WTC11 (cell line): ENCODE results near the gene AOAH. TPM values are rescaled to one million over a fixed set of nuclear protein-coding genes. Genes with fewer than 3 reads are reported as not detected.

Experiments used
- ATAC-seq: fragments of 200-7000 bp; cut with Tn5 transposase; 2 replicates; pipeline ENCODE4 v1.10.0; 2021; ENCODE audit warnings: mild to moderate bottlenecking, moderate library complexity
- CTCF ChIA-PET: fragments of 300-600 bp; sonication (Branson Sonifier 250); formaldehyde crosslinking; loops from one replicate; lab custom pipeline; 2021; ENCODE audit warnings: antibody characterized with exemption; lab: Charles Lee
- POLR2A ChIA-PET: fragments of 350-600 bp; sonication (Branson Sonifier 250); formaldehyde crosslinking; loops from one replicate; lab custom pipeline; 2021; ENCODE audit warnings: antibody characterized with exemption; lab: Charles Lee
- DNase-seq: peaks from one replicate; pipeline ENCODE4 v3.0.0; 2021; ENCODE audit warnings: low spot score
- H3K27ac Mint-ChIP-seq: 2 replicates; pipeline ENCODE4 v1.8.0; 2021; ENCODE audit warnings: mixed read lengths
- H3K27me3 Mint-ChIP-seq: 2 replicates; pipeline ENCODE4 v1.8.0; 2021; ENCODE audit warnings: low read depth, mild to moderate bottlenecking, moderate library complexity, mixed read lengths
- H3K36me3 Mint-ChIP-seq: 2 replicates; pipeline ENCODE4 v1.8.0; 2021; ENCODE audit warnings: mixed read lengths
- H3K4me1 Mint-ChIP-seq: 2 replicates; pipeline ENCODE4 v1.8.0; 2022; ENCODE audit warnings: mixed read lengths
- H3K4me3 Mint-ChIP-seq: 2 replicates; pipeline ENCODE4 v1.8.0; 2021; ENCODE audit warnings: mild to moderate bottlenecking, moderate library complexity, mixed read lengths
- H3K9me3 Mint-ChIP-seq: 2 replicates; pipeline ENCODE4 v1.8.0; 2021; ENCODE audit warnings: mixed read lengths
- CBFB ChIP-seq: sonication (generic); formaldehyde crosslinking; IDR thresholded peaks from 2 replicates; pipeline ENCODE4 v1.8.1; 2022; ENCODE audit warnings: mild to moderate bottlenecking, low read depth, missing genetic modification reagents
- ESRRA ChIP-seq: sonication (generic); formaldehyde crosslinking; IDR thresholded peaks from 2 replicates; pipeline ENCODE4 v1.8.1; 2022; ENCODE audit warnings: mild to moderate bottlenecking, missing genetic modification reagents, borderline replicate concordance
- GTF2I ChIP-seq: fragments of 250-450 bp; sonication (Bioruptor Pico); conservative IDR thresholded peaks from 2 replicates; pipeline ENCODE4 v1.4.0; 2021; ENCODE audit warnings: mild to moderate bottlenecking
- NFE2L1 ChIP-seq: sonication (generic); formaldehyde crosslinking; IDR thresholded peaks from 2 replicates; pipeline ENCODE4 v1.8.1; 2023; ENCODE audit warnings: missing genetic modification reagents
- OVOL2 ChIP-seq: fragments of 250-450 bp; sonication (Bioruptor Pico); IDR thresholded peaks from 2 replicates; pipeline ENCODE4 v1.9.0; 2021; ENCODE audit warnings: mild to moderate bottlenecking, borderline replicate concordance
- PRRX2 ChIP-seq: fragments of 250-450 bp; sonication (Bioruptor Pico); IDR thresholded peaks from 2 replicates; pipeline ENCODE4 v1.8.0; 2021; ENCODE audit warnings: mild to moderate bottlenecking
- SOX15 ChIP-seq: fragments of 250-450 bp; sonication (Bioruptor Pico); IDR thresholded peaks from 2 replicates; pipeline ENCODE4 v1.9.0; 2021; ENCODE audit warnings: mild to moderate bottlenecking
- ZNF281 ChIP-seq: sonication (generic); formaldehyde crosslinking; IDR thresholded peaks from 2 replicates; pipeline ENCODE4 v1.8.0; 2023; ENCODE audit warnings: mild to moderate bottlenecking, missing genetic modification reagents
- ZNF317 ChIP-seq: sonication (generic); formaldehyde crosslinking; IDR thresholded peaks from 2 replicates; pipeline ENCODE4 v1.8.1; 2023; ENCODE audit warnings: low read depth, mild to moderate bottlenecking, moderate library complexity, missing genetic modification reagents, borderline replicate concordance
- ZNF532 ChIP-seq: fragments of 250-450 bp; sonication (Bioruptor Pico); IDR thresholded peaks from 2 replicates; pipeline ENCODE4 v1.9.0; 2021; ENCODE audit warnings: mild to moderate bottlenecking, borderline replicate concordance
- total RNA-seq: library from RNA; stranded (reverse); gene quantifications from 3 replicates; pipeline ENCODE4 v1.2.3, GENCODE V29; 2021
- TF ChIP-seq, protein P1 (sequence below): sonication (generic); formaldehyde crosslinking; IDR thresholded peaks from 2 replicates; pipeline ENCODE4 v1.8.1; 2023; ENCODE audit warnings: mild to moderate bottlenecking, missing genetic modification reagents
- TF ChIP-seq, protein P2 (sequence below): fragments of 250-450 bp; sonication (Bioruptor Pico); IDR thresholded peaks from 2 replicates; pipeline ENCODE4 v1.9.0; 2021; ENCODE audit warnings: moderate library complexity, mild to moderate bottlenecking, inconsistent platforms, borderline replicate concordance
- TF ChIP-seq, protein P3 (sequence below): sonication (generic); formaldehyde crosslinking; IDR thresholded peaks from 2 replicates; pipeline ENCODE4 v1.8.1; 2022; ENCODE audit warnings: mild to moderate bottlenecking, missing genetic modification reagents, moderate library complexity, borderline replicate concordance
- TF ChIP-seq, protein P4 (sequence below): sonication (generic); formaldehyde crosslinking; IDR thresholded peaks from 2 replicates; pipeline ENCODE4 v1.8.1; 2023; ENCODE audit warnings: mild to moderate bottlenecking, missing genetic modification reagents, moderate library complexity

The AOAH gene
- total RNA-seq, 1 experiment from 2014 or later: 0.31 TPM

DNA sequence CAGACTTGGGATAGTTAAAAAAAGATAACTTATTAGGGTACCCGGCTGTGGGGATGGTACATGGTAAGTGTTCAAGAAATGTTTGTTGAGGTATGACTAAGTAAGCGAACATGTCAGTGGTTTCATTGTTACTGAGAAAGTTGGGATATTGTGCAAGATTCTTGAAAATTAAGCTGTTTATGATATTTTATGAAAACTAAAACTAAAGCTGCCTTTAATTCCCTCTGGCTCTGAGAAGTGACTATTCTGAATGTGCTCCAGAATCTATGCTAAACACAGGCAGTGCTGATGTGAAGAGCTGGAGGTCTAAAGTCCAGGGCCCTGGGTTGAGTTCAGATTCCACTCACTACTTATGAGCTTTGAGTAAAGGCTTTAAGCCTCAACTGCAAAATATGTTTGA, 72.9 kb downstream of the AOAH start (continued):
- TF ChIP-seq, protein P1, sequence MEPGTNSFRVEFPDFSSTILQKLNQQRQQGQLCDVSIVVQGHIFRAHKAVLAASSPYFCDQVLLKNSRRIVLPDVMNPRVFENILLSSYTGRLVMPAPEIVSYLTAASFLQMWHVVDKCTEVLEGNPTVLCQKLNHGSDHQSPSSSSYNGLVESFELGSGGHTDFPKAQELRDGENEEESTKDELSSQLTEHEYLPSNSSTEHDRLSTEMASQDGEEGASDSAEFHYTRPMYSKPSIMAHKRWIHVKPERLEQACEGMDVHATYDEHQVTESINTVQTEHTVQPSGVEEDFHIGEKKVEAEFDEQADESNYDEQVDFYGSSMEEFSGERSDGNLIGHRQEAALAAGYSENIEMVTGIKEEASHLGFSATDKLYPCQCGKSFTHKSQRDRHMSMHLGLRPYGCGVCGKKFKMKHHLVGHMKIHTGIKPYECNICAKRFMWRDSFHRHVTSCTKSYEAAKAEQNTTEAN: no peak
- TF ChIP-seq GTF2I (CRISPR knock-in tag) (no peak), CBFB (no peak), ESRRA (CRISPR knock-in tag) (no peak), ZNF317 (CRISPR knock-in tag) (no peak)
- TF ChIP-seq, protein P2, sequence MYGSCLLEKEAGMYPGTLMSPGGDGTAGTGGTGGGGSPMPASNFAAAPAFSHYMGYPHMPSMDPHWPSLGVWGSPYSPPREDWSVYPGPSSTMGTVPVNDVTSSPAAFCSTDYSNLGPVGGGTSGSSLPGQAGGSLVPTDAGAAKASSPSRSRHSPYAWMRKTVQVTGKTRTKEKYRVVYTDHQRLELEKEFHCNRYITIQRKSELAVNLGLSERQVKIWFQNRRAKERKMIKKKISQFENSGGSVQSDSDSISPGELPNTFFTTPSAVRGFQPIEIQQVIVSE: no peak
- TF ChIP-seq, protein P3, sequence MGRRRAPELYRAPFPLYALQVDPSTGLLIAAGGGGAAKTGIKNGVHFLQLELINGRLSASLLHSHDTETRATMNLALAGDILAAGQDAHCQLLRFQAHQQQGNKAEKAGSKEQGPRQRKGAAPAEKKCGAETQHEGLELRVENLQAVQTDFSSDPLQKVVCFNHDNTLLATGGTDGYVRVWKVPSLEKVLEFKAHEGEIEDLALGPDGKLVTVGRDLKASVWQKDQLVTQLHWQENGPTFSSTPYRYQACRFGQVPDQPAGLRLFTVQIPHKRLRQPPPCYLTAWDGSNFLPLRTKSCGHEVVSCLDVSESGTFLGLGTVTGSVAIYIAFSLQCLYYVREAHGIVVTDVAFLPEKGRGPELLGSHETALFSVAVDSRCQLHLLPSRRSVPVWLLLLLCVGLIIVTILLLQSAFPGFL (CRISPR knock-in tag): no peak
- TF ChIP-seq, all 79 proteins: peak for 0

DNA sequence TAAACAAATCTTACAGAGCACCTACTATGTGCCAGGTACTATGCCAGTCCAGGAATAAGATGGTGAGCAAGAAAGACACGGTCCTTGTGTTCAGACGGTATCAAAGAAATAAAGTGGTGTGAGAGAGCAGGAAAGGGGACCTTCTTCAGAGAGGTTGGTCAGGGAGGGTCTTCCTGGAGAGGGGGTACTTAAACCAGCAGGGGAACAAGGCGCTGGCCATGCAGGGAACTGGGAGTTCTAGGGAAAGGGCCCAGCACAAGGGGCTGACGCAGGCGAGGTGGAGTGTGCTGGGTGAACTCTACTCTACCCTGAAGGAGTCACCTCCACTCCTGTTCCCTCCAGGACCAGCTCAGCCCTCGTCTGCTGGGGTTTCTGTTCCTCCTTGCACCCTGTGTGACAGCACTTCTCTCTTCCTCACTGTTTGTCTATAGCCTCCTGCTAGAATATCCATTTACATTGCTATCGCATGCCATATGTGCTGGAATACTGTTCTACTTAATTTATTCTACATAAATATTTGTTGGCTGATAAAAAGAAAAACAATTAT, 73.5 kb downstream of the AOAH start:
- TF ChIP-seq ZNF281 (CRISPR knock-in tag) (no peak), SOX15 (CRISPR knock-in tag) (no peak), ZNF532 (no peak), NFE2L1 (CRISPR knock-in tag) (no peak), OVOL2 (CRISPR knock-in tag) (no peak), PRRX2 (no peak)
- TF ChIP-seq, protein P2: no peak
- TF ChIP-seq, protein P4, sequence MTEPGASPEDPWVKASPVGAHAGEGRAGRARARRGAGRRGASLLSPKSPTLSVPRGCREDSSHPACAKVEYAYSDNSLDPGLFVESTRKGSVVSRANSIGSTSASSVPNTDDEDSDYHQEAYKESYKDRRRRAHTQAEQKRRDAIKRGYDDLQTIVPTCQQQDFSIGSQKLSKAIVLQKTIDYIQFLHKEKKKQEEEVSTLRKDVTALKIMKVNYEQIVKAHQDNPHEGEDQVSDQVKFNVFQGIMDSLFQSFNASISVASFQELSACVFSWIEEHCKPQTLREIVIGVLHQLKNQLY (CRISPR knock-in tag): no peak
- Mint-ChIP-seq H3K36me3 (no peaks in the 10 kb centered on the region), H3K4me1 (peaks cover 50% of the 10 kb centered on the region), H3K9me3 (peaks cover 3% of the 10 kb centered on the region; the same call in 1 of the 2 replicates), H3K4me3 (no peak overlapping the region), H3K27me3 (peaks cover 4% of the 10 kb centered on the region; the same call in 1 of the 2 replicates), H3K27ac (no peak overlapping the region)
- DNase-seq (no peak), ATAC-seq (no peak)
- CTCF ChIA-PET: no interaction called here
- POLR2A ChIA-PET: no interaction called here
